ENCODE measurements around the gene ISM1. TPM values are rescaled to one million over a fixed set of nuclear protein-coding genes. Genes with fewer than 3 reads are reported as not detected.

Gene ISM1
- total RNA-seq, 4 donors from 2014 or later = 0.49 to 6.2 (median 2.3) TPM; not detected in 1

- no peak overlapping the region for H3K27ac ChIP-seq
- intact Hi-C loops (cut with DNase I; ENCODE audit: low total_unique reads) = no loop called here
- no peaks in the 10 kb centered on the region for H3K36me3 ChIP-seq
- H3K27me3 ChIP-seq = no peaks in the 10 kb centered on the region
- TF ChIP-seq POLR2A (IDR thresholded peaks at IDR 0.05) = no peak
- TF ChIP-seq, protein P1, sequence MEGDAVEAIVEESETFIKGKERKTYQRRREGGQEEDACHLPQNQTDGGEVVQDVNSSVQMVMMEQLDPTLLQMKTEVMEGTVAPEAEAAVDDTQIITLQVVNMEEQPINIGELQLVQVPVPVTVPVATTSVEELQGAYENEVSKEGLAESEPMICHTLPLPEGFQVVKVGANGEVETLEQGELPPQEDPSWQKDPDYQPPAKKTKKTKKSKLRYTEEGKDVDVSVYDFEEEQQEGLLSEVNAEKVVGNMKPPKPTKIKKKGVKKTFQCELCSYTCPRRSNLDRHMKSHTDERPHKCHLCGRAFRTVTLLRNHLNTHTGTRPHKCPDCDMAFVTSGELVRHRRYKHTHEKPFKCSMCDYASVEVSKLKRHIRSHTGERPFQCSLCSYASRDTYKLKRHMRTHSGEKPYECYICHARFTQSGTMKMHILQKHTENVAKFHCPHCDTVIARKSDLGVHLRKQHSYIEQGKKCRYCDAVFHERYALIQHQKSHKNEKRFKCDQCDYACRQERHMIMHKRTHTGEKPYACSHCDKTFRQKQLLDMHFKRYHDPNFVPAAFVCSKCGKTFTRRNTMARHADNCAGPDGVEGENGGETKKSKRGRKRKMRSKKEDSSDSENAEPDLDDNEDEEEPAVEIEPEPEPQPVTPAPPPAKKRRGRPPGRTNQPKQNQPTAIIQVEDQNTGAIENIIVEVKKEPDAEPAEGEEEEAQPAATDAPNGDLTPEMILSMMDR (IDR thresholded peaks at IDR 0.05) = no peak
- H3K4me1 ChIP-seq = no peaks in the 10 kb centered on the region
- no peaks in the 10 kb centered on the region for H3K9me3 ChIP-seq
- no peak for DNase-seq
- no peak overlapping the region for H3K4me3 ChIP-seq
These were observed 115.4 kb downstream of the ISM1 start for GRCh38 chr20:13336308-13337089.

GRCh38 chr20:13337090-13337784 is 116.2 kb downstream of the ISM1 start:
- H3K4me3 ChIP-seq = no peak overlapping the region
- no peaks in the 10 kb centered on the region for H3K9me3 ChIP-seq
- H3K27me3 ChIP-seq = no peaks in the 10 kb centered on the region
- no peak for DNase-seq
- no peaks in the 10 kb centered on the region for H3K36me3 ChIP-seq
- H3K27ac ChIP-seq = no peak overlapping the region
- no peaks in the 10 kb centered on the region for H3K4me1 ChIP-seq
- intact Hi-C loops (cut with DNase I; ENCODE audit: low total_unique reads) = no loop called here
- no peak for TF ChIP-seq POLR2A (IDR thresholded peaks at IDR 0.05)
- TF ChIP-seq, protein P1 (IDR thresholded peaks at IDR 0.05) = no peak

- no peaks in the 10 kb centered on the region for H3K4me1 ChIP-seq
- no peaks in the 10 kb centered on the region for H3K9me3 ChIP-seq
- no peaks in the 10 kb centered on the region for H3K36me3 ChIP-seq
- intact Hi-C loops (cut with DNase I; ENCODE audit: low total_unique reads) = no loop called here
- no peak for DNase-seq
- H3K4me3 ChIP-seq = no peak overlapping the region
- no peaks in the 10 kb centered on the region for H3K27me3 ChIP-seq
- no peak for TF ChIP-seq POLR2A (IDR thresholded peaks at IDR 0.05)
- TF ChIP-seq, protein P1 (IDR thresholded peaks at IDR 0.05) = no peak
- no peak overlapping the region for H3K27ac ChIP-seq
These were observed 117.1 kb downstream of the ISM1 start for GRCh38 chr20:13338097-13338661.

GRCh38 chr20:13338999-13339411 is 117.9 kb downstream of the ISM1 start:
- H3K4me1 ChIP-seq = no peaks in the 10 kb centered on the region
- no peaks in the 10 kb centered on the region for H3K27me3 ChIP-seq
- no peak overlapping the region for H3K27ac ChIP-seq
- no peak for DNase-seq
- H3K4me3 ChIP-seq = no peak overlapping the region
- no peaks in the 10 kb centered on the region for H3K9me3 ChIP-seq
- intact Hi-C loops (cut with DNase I; ENCODE audit: low total_unique reads) = no loop called here
- TF ChIP-seq POLR2A (IDR thresholded peaks at IDR 0.05) = no peak
- TF ChIP-seq, protein P1 (IDR thresholded peaks at IDR 0.05) = no peak
- no peaks in the 10 kb centered on the region for H3K36me3 ChIP-seq

GRCh38 chr20:13340088-13340487 is 119.0 kb downstream of the ISM1 start:
- no peaks in the 10 kb centered on the region for H3K27me3 ChIP-seq
- no peaks in the 10 kb centered on the region for H3K9me3 ChIP-seq
- no peaks in the 10 kb centered on the region for H3K36me3 ChIP-seq
- DNase-seq = no peak
- no peaks in the 10 kb centered on the region for H3K4me1 ChIP-seq
- no peak overlapping the region for H3K27ac ChIP-seq
- intact Hi-C loops (cut with DNase I; ENCODE audit: low total_unique reads) = no loop called here
- no peak for TF ChIP-seq POLR2A (IDR thresholded peaks at IDR 0.05)
- TF ChIP-seq, protein P1 (IDR thresholded peaks at IDR 0.05) = no peak
- no peak overlapping the region for H3K4me3 ChIP-seq
